Spleen (tissue), 11 donors: Measurements from ENCODE around the gene IL17D. TPM values are rescaled to one million over a fixed set of nuclear protein-coding genes. Genes with fewer than 3 reads are reported as not detected.

Source experiments
- DNase-seq: peaks from one replicate; pipeline ENCODE4 v3.0.0-alpha.2; 2020
- H3K27ac ChIP-seq, 8 donors: fragments of 200-600 bp; sonication (generic) in 7 of 8; 1 replicate in 4 of 8; 2 replicates in 4 of 8; pipeline versions ENCODE4 v1.5.0 to v1.8.0; 2016 to 2021; ENCODE audit warnings: inconsistent platforms in 4 of 8, mild to moderate bottlenecking in 4 of 8, moderate library complexity in 1 of 8
- H3K27me3 ChIP-seq, 7 donors: fragments of 200-600 bp; sonication (generic) in 6 of 7; replicated peaks in 1 of 7; 1 replicate in 4 of 7; 2 replicates in 3 of 7; pipeline versions ENCODE4 v1.5.0 to v1.8.0; 2016 to 2021; ENCODE audit warnings: inconsistent platforms in 3 of 7, mild to moderate bottlenecking in 1 of 7
- H3K36me3 ChIP-seq, 6 donors: fragments of 200-600 bp; sonication (generic) in 5 of 6; 1 replicate in 4 of 6; 2 replicates in 2 of 6; pipeline versions ENCODE4 v1.5.0 to v1.8.0; 2016 to 2021; ENCODE audit warnings: inconsistent platforms in 2 of 6
- H3K4me1 ChIP-seq, 6 donors: fragments of 200-600 bp; sonication (generic) in 5 of 6; 1 replicate in 3 of 6; 2 replicates in 3 of 6; pipeline versions ENCODE4 v1.5.0 to v1.8.0; 2016 to 2021; ENCODE audit warnings: inconsistent platforms in 3 of 6
- H3K4me3 ChIP-seq, 8 donors: fragments of 200-600 bp; sonication (generic) in 7 of 8; 1 replicate in 4 of 8; 2 replicates in 4 of 8; pipeline versions ENCODE4 v1.5.0 to v1.8.0; 2016 to 2021; ENCODE audit warnings: inconsistent platforms in 4 of 8, mild to moderate bottlenecking in 4 of 8, moderate library complexity in 2 of 8
- H3K9me3 ChIP-seq, 8 donors: fragments of 200-600 bp; sonication (generic) in 7 of 8; 1 replicate in 4 of 8; 2 replicates in 4 of 8; pipeline versions ENCODE4 v1.5.0 to v1.8.0; 2016 to 2021; ENCODE audit warnings: inconsistent platforms in 4 of 8
- CTCF ChIP-seq, 11 experiments: fragments of 200-600 bp in 7 of 11; fragments of 450-650 bp in 4 of 11; sonication (generic) in 4 of 11; IDR thresholded peaks in 8 of 11; conservative IDR thresholded peaks in 3 of 11; 1 replicate in 7 of 11; 2 replicates in 4 of 11; pipeline versions ENCODE4 v1.4.0 to v1.8.0; 2016 to 2021; ENCODE audit warnings: antibody characterized with exemption in 11 of 11, inconsistent platforms in 4 of 11, mild to moderate bottlenecking in 1 of 11
- POLR2A ChIP-seq, 3 donors: fragments of 450-650 bp; IDR thresholded peaks; one replicate each; pipeline ENCODE4 v1.5.1; 2017; ENCODE audit warnings: antibody characterized with exemption in 3 of 3, mild to moderate bottlenecking in 1 of 3
- POLR2AphosphoS5 ChIP-seq, 3 donors: sonication (generic); formaldehyde crosslinking; IDR thresholded peaks; one replicate each; pipeline ENCODE4 v1.5.1; 2017; ENCODE audit warnings: antibody characterized with exemption in 3 of 3
- WGBS, 5 donors: extraction: QIAGEN DNeasy Blood & Tissue Kit in 3 of 5; methylation state at CpG; one replicate each; pipeline versions ENCODE4 v1.1.5 to v1.1.7; 2013 to 2018; 5-methylcytosine and 5-hydroxymethylcytosine counted together
- intact Hi-C: fragments of 100-400 bp; cut with DNase I; formaldehyde crosslinking; loops from one replicate; pipeline ENCODE4 v1.15.0; 2023; ENCODE audit warnings: low total_unique reads
- polyA plus RNA-seq, 3 donors: library from polyadenylated mRNA; stranded (reverse); fragments of 200-250 nt; gene quantifications; one replicate each; pipeline ENCODE4 v1.2.1, GENCODE V29; 2013
- total RNA-seq, 7 donors: library from RNA; depleted of rRNA in 3 of 7; stranded (reverse); fragments of >200 nt in 3 of 7; fragmentation: NEBNext Ultra II Directional in 4 of 7; extraction: Animal tissue kit (Norgen Biotek cat#: 25700) in 4 of 7; gene quantifications; one replicate each; pipeline versions ENCODE4 v1.1.0 to v1.2.1, GENCODE V29; 2016 to 2021
- donor health status: healthy with polysubstance abuse.
- donor health status: DM: no; HTN: no; CAD: no; lungs with moderate emphysema.
- donor health status: DM: no; HTN: no; CAD: no.
- donor health status: Bipolar disorder and iron deficiency.
- donor health status: healthy.
- donor health status: DM: no; HTN: no; CAD: no.
- donor health status: DM: yes; HTN: yes; CAD: no.

Gene IL17D
- total and polyA plus RNA-seq, 10 donors = 0.15 to 0.68 (median 0.32) TPM; not detected in 3

GRCh38 chr13:20769091-20769490, 65.6 kb downstream of the IL17D start:
- Histone ChIP-seq H3K4me3 (no peak overlapping the region), H3K4me1 (peaks cover 0 to 19% (median 13%) of the 10 kb centered on the region in 6 donors), H3K9me3 (peaks cover 4 to 44% (median 40%) of the 10 kb centered on the region in 8 donors), H3K36me3 (peaks cover 0 to 35% (median 0%) of the 10 kb centered on the region in 6 donors), H3K27ac (no peak overlapping the region), H3K27me3 (no peaks in the 10 kb centered on the region)
- DNase-seq = no peak
- TF ChIP-seq CTCF (IDR thresholded peaks at IDR 0.05 in 8 of 11, conservative IDR thresholded peaks at IDR 0.05 in 3 of 11) (no peak), POLR2AphosphoS5 (IDR thresholded peaks at IDR 0.05) (no peak), POLR2A (IDR thresholded peaks at IDR 0.05) (no peak)
- 21 to 67% (median 59%) methylated on average over 2 of the region's 2 CpGs for WGBS, 5 donors
- intact Hi-C loops = no loop called here

GRCh38 chr13:20769834-20770233, 66.3 kb downstream of the IL17D start:
- WGBS, 5 donors = 94 to 100% (median 98%) methylated on average over 1 of the region's 1 CpG
- Histone ChIP-seq H3K36me3 (peaks cover 0 to 35% (median 0%) of the 10 kb centered on the region in 6 donors), H3K4me3 (no peak overlapping the region), H3K27me3 (no peaks in the 10 kb centered on the region), H3K27ac (no peak overlapping the region), H3K9me3 (peaks cover 4 to 44% (median 40%) of the 10 kb centered on the region in 8 donors), H3K4me1 (peaks cover 0 to 27% (median 14%) of the 10 kb centered on the region in 6 donors)
- DNase-seq = no peak
- intact Hi-C loops = loop anchor here (10.0 kb wide), 1 partner anchor 55 kb away; no protein-coding TSS in a partner anchor
- no peak for TF ChIP-seq POLR2AphosphoS5 (IDR thresholded peaks at IDR 0.05)
- TF ChIP-seq CTCF (IDR thresholded peaks at IDR 0.05 in 8 of 11, conservative IDR thresholded peaks at IDR 0.05 in 3 of 11) = no peak
- TF ChIP-seq POLR2A (IDR thresholded peaks at IDR 0.05) = no peak

Other genes starting within 250 kb of the IL17D start
- 10 to 100 TPM; 18.4 to 46.5 (median 35.9) TPM for gene CRYL1, start 177.8 kb upstream of the IL17D start, total RNA-seq
- gene CRYL1, start 177.8 kb upstream of the IL17D start, polyA plus RNA-seq = 10 to 100 TPM; 13.5 to 23.6 (median 21.1) TPM
- gene IFT88, start 136.5 kb upstream of the IL17D start, total RNA-seq = 10 to 100 TPM in 6 of 7 donors, 1 to 10 TPM in 1; 8.8 to 25.5 (median 17.3) TPM
- gene IFT88, start 136.5 kb upstream of the IL17D start, polyA plus RNA-seq = 1 to 10 TPM; 7.7 to 9.2 (median 8.3) TPM
- gene EEF1AKMT1, start 70.3 kb downstream of the IL17D start, total RNA-seq = 1 to 10 TPM; 3.8 to 8.9 (median 7.0) TPM
- gene EEF1AKMT1, start 70.3 kb downstream of the IL17D start, polyA plus RNA-seq = 10 to 100 TPM in 1 of 3 donors, 1 to 10 TPM in 2; 5.7 to 10.1 (median 8.0) TPM
- 10 to 100 TPM; 14.2 to 23.1 (median 18.6) TPM for gene XPO4, start 199.0 kb downstream of the IL17D start, total RNA-seq
- 1 to 10 TPM; 3.1 to 3.8 (median 3.4) TPM for gene XPO4, start 199.0 kb downstream of the IL17D start, polyA plus RNA-seq